SK-N-SH (cell line): ENCODE measurements around the gene PRDM13. TPM values are rescaled to one million over a fixed set of nuclear protein-coding genes. Genes with fewer than 3 reads are reported as not detected.

ENCODE experiments used
- CTCF ChIA-PET: fragments of 300-600, 350-600 bp; formaldehyde crosslinking; extraction: SDS; loops from one replicate; lab custom pipeline; 2021; lab: Yijun Ruan, JAX
- POLR2A ChIA-PET: fragments of 350-600 bp; sonication (Branson Sonifier 250); formaldehyde crosslinking; extraction: SDS; loops from one replicate; lab custom pipeline; 2020; ENCODE audit warnings: antibody characterized with exemption, inconsistent platforms; lab: Yijun Ruan, JAX
- DNase-seq: peaks from one replicate; pipeline ENCODE4 v3.0.0; 2012
- H2AFZ ChIP-seq: fragments of 200-600 bp; sonication (generic); 2 replicates; pipeline ENCODE4 v1.8.1; 2016; ENCODE audit warnings: antibody characterized with exemption, mild to moderate bottlenecking, low read depth
- H3F3A ChIP-seq: fragments of 200-600 bp; sonication (generic); replicated peaks from 2 replicates; pipeline ENCODE3; 2016; ENCODE audit warnings: antibody characterized with exemption, mild to moderate bottlenecking; ENCODE audit not compliant: insufficient read depth
- H3K27ac ChIP-seq, 2 experiments: fragments of 200-500 bp in 1 of 2; fragments of 200-600 bp in 1 of 2; sonication (Bioruptor generic) in 1 of 2; sonication (generic), shearing (Covaris generic) in 1 of 2; 2 replicates each; pipeline versions ENCODE4 v1.5.1 to v1.6.1; 2014 to 2016; ENCODE audit warnings: low read depth in 2 of 2, inconsistent platforms in 1 of 2, low read length in 1 of 2, mild to moderate bottlenecking in 1 of 2, mixed read lengths in 1 of 2
- H3K27me3 ChIP-seq: fragments of 200-600 bp; sonication (generic), shearing (Covaris generic); 2 replicates; pipeline ENCODE4 v1.6.1; 2016; ENCODE audit warnings: mixed run types; ENCODE audit not compliant: insufficient read depth
- H3K36me3 ChIP-seq, 2 experiments: fragments of 200-500 bp in 1 of 2; fragments of 200-600 bp in 1 of 2; sonication (Bioruptor generic) in 1 of 2; sonication (generic) in 1 of 2; replicated peaks in 1 of 2; 2 replicates each; pipeline versions ENCODE3 to v1.5.1; 2014 to 2016; ENCODE audit warnings: low read length in 1 of 2, mild to moderate bottlenecking in 1 of 2; ENCODE audit not compliant: insufficient read depth in 2 of 2, control insufficient read depth in 1 of 2
- H3K4me1 ChIP-seq, 2 experiments: fragments of 200-500 bp in 1 of 2; fragments of 200-600 bp in 1 of 2; sonication (Bioruptor generic) in 1 of 2; sonication (generic), shearing (Covaris generic) in 1 of 2; 2 replicates each; pipeline versions ENCODE4 v1.5.1 to v1.6.1; 2014 to 2016; ENCODE audit warnings: low read depth in 1 of 2, low read length in 1 of 2, mixed run types in 1 of 2; ENCODE audit not compliant: insufficient read depth in 2 of 2, control insufficient read depth in 1 of 2
- H3K4me2 ChIP-seq: fragments of 200-600 bp; sonication (generic), shearing (Covaris generic); 2 replicates; pipeline ENCODE4 v1.6.1; 2017; ENCODE audit warnings: mixed run types
- H3K4me3 ChIP-seq, 2 experiments: fragments of 200-500 bp in 1 of 2; fragments of 200-600 bp in 1 of 2; sonication (Bioruptor generic) in 1 of 2; sonication (generic), shearing (Covaris generic) in 1 of 2; 2 replicates each; pipeline versions ENCODE4 v1.5.1 to v1.8.1; 2014 to 2016; ENCODE audit warnings: low read depth in 2 of 2, inconsistent platforms in 1 of 2, low read length in 1 of 2, mild to moderate bottlenecking in 1 of 2, mixed read lengths in 1 of 2, moderate library complexity in 1 of 2
- H3K79me2 ChIP-seq: fragments of 200-600 bp; sonication (generic); 2 replicates; pipeline ENCODE4 v1.8.1; 2017; ENCODE audit warnings: mild to moderate bottlenecking; ENCODE audit not compliant: insufficient read depth
- H3K9ac ChIP-seq: fragments of 200-600 bp; sonication (generic); 2 replicates; pipeline ENCODE4 v1.6.1; 2017; ENCODE audit warnings: mixed run types
- H3K9me2 ChIP-seq: fragments of 200-600 bp; sonication (generic); 2 replicates; pipeline ENCODE4 v1.6.1; 2017; ENCODE audit warnings: mixed run types
- H3K9me3 ChIP-seq: fragments of 200-600 bp; sonication (generic); 2 replicates; pipeline ENCODE4 v1.6.1; 2017; ENCODE audit warnings: mixed run types, mild to moderate bottlenecking, moderate library complexity
- H4K20me1 ChIP-seq: fragments of 200-600 bp; sonication (generic); 2 replicates; pipeline ENCODE4 v1.6.1; 2017; ENCODE audit warnings: mild to moderate bottlenecking, mixed run types; ENCODE audit not compliant: insufficient read depth
- CHD2 ChIP-seq: fragments of 150-350 bp; IDR thresholded peaks from 2 replicates; pipeline ENCODE4 v1.6.1; 2018; ENCODE audit warnings: low read length; ENCODE audit not compliant: partially characterized antibody
- EP300 ChIP-seq, 2 experiments: IDR thresholded peaks; 2 replicates each; pipeline versions ENCODE4 v1.4.0 to v1.6.1; 2012; ENCODE audit warnings: borderline replicate concordance in 1 of 2, low read depth in 1 of 2, low read length in 1 of 2
- EZH2phosphoT487 ChIP-seq: fragments of 200-600 bp; sonication (generic); IDR thresholded peaks from 2 replicates; pipeline ENCODE4 v1.6.1; 2017; ENCODE audit warnings: low read depth, mixed run types, mild to moderate bottlenecking, antibody characterized with exemption, moderate library complexity, borderline replicate concordance
- FOXJ3 ChIP-seq: sonication (generic); formaldehyde crosslinking; IDR thresholded peaks from 2 replicates; pipeline ENCODE4 v1.5.1; 2020; ENCODE audit warnings: mild to moderate bottlenecking, missing genetic modification reagents
- GABPA ChIP-seq: IDR thresholded peaks from 2 replicates; pipeline ENCODE4 v1.4.0; 2012; ENCODE audit warnings: low read depth, mild to moderate bottlenecking
- JUND ChIP-seq: IDR thresholded peaks from 2 replicates; pipeline ENCODE4 v1.4.0; 2012
- MEF2A ChIP-seq: IDR thresholded peaks from 2 replicates; pipeline ENCODE4 v1.4.0; 2012; ENCODE audit warnings: low read depth, borderline replicate concordance
- MXI1 ChIP-seq: IDR thresholded peaks from 2 replicates; pipeline ENCODE4 v1.6.1; 2012; ENCODE audit warnings: mild to moderate bottlenecking, low read depth, low read length, improper control_type of control experiment
- NRF1 ChIP-seq: IDR thresholded peaks from 2 replicates; pipeline ENCODE4 v1.6.1; 2012; ENCODE audit warnings: low read depth, mild to moderate bottlenecking, low read length
- RAD21 ChIP-seq: IDR thresholded peaks from 2 replicates; pipeline ENCODE4 v1.6.1; 2012; ENCODE audit warnings: mild to moderate bottlenecking, low read length
- RFX5 ChIP-seq: IDR thresholded peaks from 2 replicates; pipeline ENCODE4 v1.6.1; 2012; ENCODE audit warnings: mild to moderate bottlenecking, improper control_type of control experiment, low read length
- RXRA ChIP-seq: IDR thresholded peaks from 2 replicates; pipeline ENCODE4 v1.4.0; 2012; ENCODE audit warnings: low read depth, mild to moderate bottlenecking, borderline replicate concordance
- SIN3A ChIP-seq: IDR thresholded peaks from 2 replicates; pipeline ENCODE4 v1.6.1; 2012; ENCODE audit warnings: low read depth, mild to moderate bottlenecking, low read length, moderate library complexity, borderline replicate concordance
- TAF1 ChIP-seq: IDR thresholded peaks from 2 replicates; pipeline ENCODE4 v1.6.1; 2012; ENCODE audit warnings: low read depth, mild to moderate bottlenecking, low read length, moderate library complexity, borderline replicate concordance
- TCF12 ChIP-seq: IDR thresholded peaks from 2 replicates; pipeline ENCODE4 v1.4.0; 2012
- TEAD4 ChIP-seq: IDR thresholded peaks from 2 replicates; pipeline ENCODE4 v1.4.0; 2012; ENCODE audit warnings: mild to moderate bottlenecking, borderline replicate concordance; ENCODE audit not compliant: insufficient read depth
- USF2 ChIP-seq: fragments of 150-350 bp; IDR thresholded peaks from 2 replicates; pipeline ENCODE4 v1.6.1; 2017; ENCODE audit warnings: antibody characterized with exemption, low read length, low read depth, borderline replicate concordance
- YY1 ChIP-seq: IDR thresholded peaks from 2 replicates; pipeline ENCODE4 v1.4.0; 2012; ENCODE audit warnings: low read depth, mild to moderate bottlenecking
- ZBTB33 ChIP-seq: IDR thresholded peaks from 2 replicates; pipeline ENCODE4 v1.4.0; 2012; ENCODE audit warnings: low read depth, borderline replicate concordance
- WGBS: methylation state at CpG from one replicate; pipeline ENCODE4 v1.1.6; 2017; ENCODE audit warnings: low lambda C conversion rate; 5-methylcytosine and 5-hydroxymethylcytosine counted together
- polyA plus RNA-seq, 3 experiments: library from polyadenylated mRNA; depleted of rRNA; stranded (reverse); fragments of >200 nt; gene quantifications; 2 replicates each; pipeline ENCODE4 v1.2.3, GENCODE V29; 2012
- TF ChIP-seq, protein P1 (sequence below): IDR thresholded peaks from 2 replicates; pipeline ENCODE4 v1.6.1; 2012; ENCODE audit warnings: mild to moderate bottlenecking, low read depth, low read length, moderate library complexity

Gene PRDM13
- polyA plus RNA-seq, 1 of the 3 experiments (the other 2 are of a cell fraction): 0.02 TPM

DNA sequence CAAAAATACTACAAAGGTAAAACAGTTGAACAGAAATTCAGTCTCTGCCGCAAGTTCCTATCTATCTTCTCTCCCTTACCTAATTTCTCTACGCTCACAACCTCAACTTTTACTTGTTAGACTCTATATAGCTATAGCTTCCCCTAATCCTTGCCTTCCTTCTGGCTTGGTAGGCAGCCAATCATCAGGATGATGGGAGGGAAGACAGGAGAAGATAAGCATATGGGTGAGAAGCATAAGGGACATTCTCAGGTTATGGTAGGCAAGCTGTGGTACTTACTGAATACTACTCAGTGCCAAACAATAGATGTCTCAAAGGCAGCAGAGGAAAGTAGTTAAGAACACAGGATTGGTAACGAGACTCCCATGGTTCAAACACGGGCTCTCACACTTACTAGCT is 46.0 kb upstream of the PRDM13 start:
- Histone ChIP-seq H3K27me3 (no peaks in the 10 kb centered on the region), H3K36me3 (peaks cover 40 to 49% of the 10 kb centered on the region in 2 experiments), H3K9ac (no peak overlapping the region), H2AFZ (no peak overlapping the region), H3K79me2 (peaks cover 65% of the 10 kb centered on the region), H3K4me1 (peaks cover 0 to 12% of the 10 kb centered on the region in 2 experiments; a peak in 2 of 4 replicates), H3K9me2 (no peaks in the 10 kb centered on the region), H3K4me3 (no peak overlapping the region), H3K9me3 (no peaks in the 10 kb centered on the region), H3F3A (peaks cover 22% of the 10 kb centered on the region), H3K4me2 (no peak overlapping the region), H4K20me1 (peaks cover 34% of the 10 kb centered on the region), H3K27ac (no peak overlapping the region)
- ChIA-PET POLR2A (no interaction called here), CTCF (interaction anchor here (0.9 to 1.1 kb wide), 2 partner anchors 28 to 40 kb away, joined by 3 read pairs; no protein-coding TSS in a partner anchor)
- TF ChIP-seq RFX5 (no peak), TAF1 (no peak), YY1 (no peak), NRF1 (no peak), EP300 (IDR thresholded peaks at IDR 0.05; ENCODE audit: borderline replicate concordance in 1 of 2, low read depth in 1 of 2, low read length in 1 of 2) (no peak), ZBTB33 (no peak), FOXJ3 (CRISPR knock-in tag) (no peak), RAD21 (no peak), USF2 (no peak), TCF12 (no peak), MEF2A (no peak), GABPA (no peak), EZH2phosphoT487 (no peak)
- WGBS: 96% methylated on average over 4 of the region's 4 CpGs
- DNase-seq: no peak

DNA sequence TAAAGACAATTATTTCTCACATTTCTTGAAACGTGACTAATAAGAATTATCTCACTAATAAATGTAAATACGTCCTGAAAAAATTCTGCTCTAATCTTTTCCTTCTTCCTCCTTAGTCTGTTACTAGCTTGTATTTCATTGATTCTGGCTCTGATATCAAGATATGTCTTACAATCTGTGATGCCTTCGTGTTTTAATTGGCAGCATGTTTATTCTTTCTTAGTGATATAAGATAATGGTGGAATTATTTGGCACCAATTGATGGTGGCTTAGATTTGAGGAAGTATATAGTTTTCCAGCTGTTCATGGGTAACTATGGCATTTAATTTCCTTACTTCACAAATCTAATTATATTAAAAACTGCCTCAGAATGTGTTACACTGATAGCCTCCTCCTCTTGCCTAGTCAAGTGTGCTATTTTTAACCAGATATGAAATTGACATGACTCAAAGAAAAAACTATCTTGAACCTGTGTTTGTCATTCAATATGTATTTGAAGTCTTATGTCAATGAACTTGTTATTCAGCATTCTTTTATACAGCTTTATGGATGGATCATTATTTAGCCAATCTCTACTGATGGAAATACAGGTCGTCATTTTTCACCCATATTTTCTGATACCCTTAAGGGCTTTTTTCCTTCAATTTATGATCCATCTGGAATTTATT is 43.4 kb upstream of the PRDM13 start:
- H3K9me3 ChIP-seq: no peaks in the 10 kb centered on the region
- peaks cover 2 to 26% of the 10 kb centered on the region in 2 experiments; a peak in 2 of 4 replicates for H3K4me1 ChIP-seq
- 73% methylated on average over 4 of the region's 4 CpGs for WGBS
- H3K36me3 ChIP-seq: peaks cover 25 to 30% of the 10 kb centered on the region in 2 experiments
- no peaks in the 10 kb centered on the region for H3K27me3 ChIP-seq
- H3K4me3 ChIP-seq: no peak overlapping the region
- H2AFZ ChIP-seq: no peak overlapping the region
- peaks cover 53% of the 10 kb centered on the region for H4K20me1 ChIP-seq
- POLR2A ChIA-PET: no interaction called here
- peaks cover 22% of the 10 kb centered on the region for H3F3A ChIP-seq
- no peak overlapping the region for H3K9ac ChIP-seq
- no peak overlapping the region for H3K4me2 ChIP-seq
- H3K79me2 ChIP-seq: peaks cover 90% of the 10 kb centered on the region
- H3K9me2 ChIP-seq: no peaks in the 10 kb centered on the region
- H3K27ac ChIP-seq: no peak overlapping the region
- CTCF ChIA-PET: interaction anchor here (0.6 to 1.6 kb wide), 2 partner anchors 21 to 43 kb away, joined by 3 read pairs; no protein-coding TSS in a partner anchor
- no peak for DNase-seq
- no peak for TF ChIP-seq TEAD4
- no peak for TF ChIP-seq USF2
- no peak for TF ChIP-seq CHD2
- TF ChIP-seq TCF12: no peak
- TF ChIP-seq RXRA: no peak
- no peak for TF ChIP-seq RAD21
- no peak for TF ChIP-seq TAF1
- no peak for TF ChIP-seq JUND
- TF ChIP-seq GABPA: no peak
- TF ChIP-seq, protein P1, sequence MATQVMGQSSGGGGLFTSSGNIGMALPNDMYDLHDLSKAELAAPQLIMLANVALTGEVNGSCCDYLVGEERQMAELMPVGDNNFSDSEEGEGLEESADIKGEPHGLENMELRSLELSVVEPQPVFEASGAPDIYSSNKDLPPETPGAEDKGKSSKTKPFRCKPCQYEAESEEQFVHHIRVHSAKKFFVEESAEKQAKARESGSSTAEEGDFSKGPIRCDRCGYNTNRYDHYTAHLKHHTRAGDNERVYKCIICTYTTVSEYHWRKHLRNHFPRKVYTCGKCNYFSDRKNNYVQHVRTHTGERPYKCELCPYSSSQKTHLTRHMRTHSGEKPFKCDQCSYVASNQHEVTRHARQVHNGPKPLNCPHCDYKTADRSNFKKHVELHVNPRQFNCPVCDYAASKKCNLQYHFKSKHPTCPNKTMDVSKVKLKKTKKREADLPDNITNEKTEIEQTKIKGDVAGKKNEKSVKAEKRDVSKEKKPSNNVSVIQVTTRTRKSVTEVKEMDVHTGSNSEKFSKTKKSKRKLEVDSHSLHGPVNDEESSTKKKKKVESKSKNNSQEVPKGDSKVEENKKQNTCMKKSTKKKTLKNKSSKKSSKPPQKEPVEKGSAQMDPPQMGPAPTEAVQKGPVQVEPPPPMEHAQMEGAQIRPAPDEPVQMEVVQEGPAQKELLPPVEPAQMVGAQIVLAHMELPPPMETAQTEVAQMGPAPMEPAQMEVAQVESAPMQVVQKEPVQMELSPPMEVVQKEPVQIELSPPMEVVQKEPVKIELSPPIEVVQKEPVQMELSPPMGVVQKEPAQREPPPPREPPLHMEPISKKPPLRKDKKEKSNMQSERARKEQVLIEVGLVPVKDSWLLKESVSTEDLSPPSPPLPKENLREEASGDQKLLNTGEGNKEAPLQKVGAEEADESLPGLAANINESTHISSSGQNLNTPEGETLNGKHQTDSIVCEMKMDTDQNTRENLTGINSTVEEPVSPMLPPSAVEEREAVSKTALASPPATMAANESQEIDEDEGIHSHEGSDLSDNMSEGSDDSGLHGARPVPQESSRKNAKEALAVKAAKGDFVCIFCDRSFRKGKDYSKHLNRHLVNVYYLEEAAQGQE: no peak
- no peak for TF ChIP-seq SIN3A
- no peak for TF ChIP-seq MXI1
